SK-N-SH (cell line): Measurements from ENCODE around the gene GNAS-AS1. TPM values are rescaled to one million over a fixed set of nuclear protein-coding genes. Genes with fewer than 3 reads are reported as not detected.

Experiments used
- CTCF ChIA-PET: fragments of 300-600, 350-600 bp; formaldehyde crosslinking; extraction: SDS; loops from one replicate; lab custom pipeline; 2021; lab: Yijun Ruan, JAX
- POLR2A ChIA-PET: fragments of 350-600 bp; sonication (Branson Sonifier 250); formaldehyde crosslinking; extraction: SDS; loops from one replicate; lab custom pipeline; 2020; ENCODE audit warnings: antibody characterized with exemption, inconsistent platforms; lab: Yijun Ruan, JAX
- DNase-seq: peaks from one replicate; pipeline ENCODE4 v3.0.0; 2012
- H2AFZ ChIP-seq: fragments of 200-600 bp; sonication (generic); 2 replicates; pipeline ENCODE4 v1.8.1; 2016; ENCODE audit warnings: antibody characterized with exemption, mild to moderate bottlenecking, low read depth
- H3F3A ChIP-seq: fragments of 200-600 bp; sonication (generic); replicated peaks from 2 replicates; pipeline ENCODE3; 2016; ENCODE audit warnings: antibody characterized with exemption, mild to moderate bottlenecking; ENCODE audit not compliant: insufficient read depth
- H3K27ac ChIP-seq, 2 experiments: fragments of 200-500 bp in 1 of 2; fragments of 200-600 bp in 1 of 2; sonication (Bioruptor generic) in 1 of 2; sonication (generic), shearing (Covaris generic) in 1 of 2; 2 replicates each; pipeline versions ENCODE4 v1.5.1 to v1.6.1; 2014 to 2016; ENCODE audit warnings: low read depth in 2 of 2, inconsistent platforms in 1 of 2, low read length in 1 of 2, mild to moderate bottlenecking in 1 of 2, mixed read lengths in 1 of 2
- H3K27me3 ChIP-seq: fragments of 200-600 bp; sonication (generic), shearing (Covaris generic); 2 replicates; pipeline ENCODE4 v1.6.1; 2016; ENCODE audit warnings: mixed run types; ENCODE audit not compliant: insufficient read depth
- H3K36me3 ChIP-seq, 2 experiments: fragments of 200-500 bp in 1 of 2; fragments of 200-600 bp in 1 of 2; sonication (Bioruptor generic) in 1 of 2; sonication (generic) in 1 of 2; replicated peaks in 1 of 2; 2 replicates each; pipeline versions ENCODE3 to v1.5.1; 2014 to 2016; ENCODE audit warnings: low read length in 1 of 2, mild to moderate bottlenecking in 1 of 2; ENCODE audit not compliant: insufficient read depth in 2 of 2, control insufficient read depth in 1 of 2
- H3K4me1 ChIP-seq, 2 experiments: fragments of 200-500 bp in 1 of 2; fragments of 200-600 bp in 1 of 2; sonication (Bioruptor generic) in 1 of 2; sonication (generic), shearing (Covaris generic) in 1 of 2; 2 replicates each; pipeline versions ENCODE4 v1.5.1 to v1.6.1; 2014 to 2016; ENCODE audit warnings: low read depth in 1 of 2, low read length in 1 of 2, mixed run types in 1 of 2; ENCODE audit not compliant: insufficient read depth in 2 of 2, control insufficient read depth in 1 of 2
- H3K4me2 ChIP-seq: fragments of 200-600 bp; sonication (generic), shearing (Covaris generic); 2 replicates; pipeline ENCODE4 v1.6.1; 2017; ENCODE audit warnings: mixed run types
- H3K4me3 ChIP-seq, 2 experiments: fragments of 200-500 bp in 1 of 2; fragments of 200-600 bp in 1 of 2; sonication (Bioruptor generic) in 1 of 2; sonication (generic), shearing (Covaris generic) in 1 of 2; 2 replicates each; pipeline versions ENCODE4 v1.5.1 to v1.8.1; 2014 to 2016; ENCODE audit warnings: low read depth in 2 of 2, inconsistent platforms in 1 of 2, low read length in 1 of 2, mild to moderate bottlenecking in 1 of 2, mixed read lengths in 1 of 2, moderate library complexity in 1 of 2
- H3K79me2 ChIP-seq: fragments of 200-600 bp; sonication (generic); 2 replicates; pipeline ENCODE4 v1.8.1; 2017; ENCODE audit warnings: mild to moderate bottlenecking; ENCODE audit not compliant: insufficient read depth
- H3K9ac ChIP-seq: fragments of 200-600 bp; sonication (generic); 2 replicates; pipeline ENCODE4 v1.6.1; 2017; ENCODE audit warnings: mixed run types
- H3K9me2 ChIP-seq: fragments of 200-600 bp; sonication (generic); 2 replicates; pipeline ENCODE4 v1.6.1; 2017; ENCODE audit warnings: mixed run types
- H3K9me3 ChIP-seq: fragments of 200-600 bp; sonication (generic); 2 replicates; pipeline ENCODE4 v1.6.1; 2017; ENCODE audit warnings: mixed run types, mild to moderate bottlenecking, moderate library complexity
- H4K20me1 ChIP-seq: fragments of 200-600 bp; sonication (generic); 2 replicates; pipeline ENCODE4 v1.6.1; 2017; ENCODE audit warnings: mild to moderate bottlenecking, mixed run types; ENCODE audit not compliant: insufficient read depth
- CTCF ChIP-seq: fragments of 200-600 bp; sonication (generic); IDR thresholded peaks from 2 replicates; pipeline ENCODE4 v1.6.1; 2017; ENCODE audit warnings: antibody characterized with exemption, mild to moderate bottlenecking, moderate library complexity
- EP300 ChIP-seq, 2 experiments: IDR thresholded peaks; 2 replicates each; pipeline versions ENCODE4 v1.4.0 to v1.6.1; 2012; ENCODE audit warnings: borderline replicate concordance in 1 of 2, low read depth in 1 of 2, low read length in 1 of 2
- EZH2phosphoT487 ChIP-seq: fragments of 200-600 bp; sonication (generic); IDR thresholded peaks from 2 replicates; pipeline ENCODE4 v1.6.1; 2017; ENCODE audit warnings: low read depth, mixed run types, mild to moderate bottlenecking, antibody characterized with exemption, moderate library complexity, borderline replicate concordance
- FOXJ3 ChIP-seq: sonication (generic); formaldehyde crosslinking; IDR thresholded peaks from 2 replicates; pipeline ENCODE4 v1.5.1; 2020; ENCODE audit warnings: mild to moderate bottlenecking, missing genetic modification reagents
- GATA2 ChIP-seq: sonication (generic); formaldehyde crosslinking; IDR thresholded peaks from 2 replicates; pipeline ENCODE4 v1.5.0; 2020; ENCODE audit warnings: mild to moderate bottlenecking, missing genetic modification reagents
- IRF3 ChIP-seq: fragments of 150-350 bp; IDR thresholded peaks from 2 replicates; pipeline ENCODE4 v1.6.1; 2016; ENCODE audit warnings: mild to moderate bottlenecking, low read depth, low read length
- JUND ChIP-seq: IDR thresholded peaks from 2 replicates; pipeline ENCODE4 v1.4.0; 2012
- MEF2A ChIP-seq: IDR thresholded peaks from 2 replicates; pipeline ENCODE4 v1.4.0; 2012; ENCODE audit warnings: low read depth, borderline replicate concordance
- MXI1 ChIP-seq: IDR thresholded peaks from 2 replicates; pipeline ENCODE4 v1.6.1; 2012; ENCODE audit warnings: mild to moderate bottlenecking, low read depth, low read length, improper control_type of control experiment
- NFIC ChIP-seq: IDR thresholded peaks from 2 replicates; pipeline ENCODE4 v1.4.0; 2012; ENCODE audit warnings: borderline replicate concordance
- NRF1 ChIP-seq: IDR thresholded peaks from 2 replicates; pipeline ENCODE4 v1.6.1; 2012; ENCODE audit warnings: low read depth, mild to moderate bottlenecking, low read length
- POLR2AphosphoS5 ChIP-seq: IDR thresholded peaks from 2 replicates; pipeline ENCODE4 v1.6.1; 2012; ENCODE audit warnings: low read depth, low read length
- RAD21 ChIP-seq: IDR thresholded peaks from 2 replicates; pipeline ENCODE4 v1.6.1; 2012; ENCODE audit warnings: mild to moderate bottlenecking, low read length
- REST ChIP-seq: IDR thresholded peaks from 2 replicates; pipeline ENCODE4 v1.6.1; 2012; ENCODE audit warnings: mild to moderate bottlenecking, low read depth, low read length, moderate library complexity
- SIN3A ChIP-seq: IDR thresholded peaks from 2 replicates; pipeline ENCODE4 v1.6.1; 2012; ENCODE audit warnings: low read depth, mild to moderate bottlenecking, low read length, moderate library complexity, borderline replicate concordance
- ZBTB33 ChIP-seq: IDR thresholded peaks from 2 replicates; pipeline ENCODE4 v1.4.0; 2012; ENCODE audit warnings: low read depth, borderline replicate concordance
- WGBS: methylation state at CpG from one replicate; pipeline ENCODE4 v1.1.6; 2017; ENCODE audit warnings: low lambda C conversion rate; 5-methylcytosine and 5-hydroxymethylcytosine counted together
- polyA plus RNA-seq, 3 experiments: library from polyadenylated mRNA; depleted of rRNA; stranded (reverse); fragments of >200 nt; gene quantifications; 2 replicates each; pipeline ENCODE4 v1.2.3, GENCODE V29; 2012

The GNAS-AS1 gene
- polyA plus RNA-seq, 1 of the 3 experiments (the other 2 are of a cell fraction) = 1.5 TPM

GRCh38 chr20:58883241-58883691 is 32.6 kb upstream of the GNAS-AS1 start:
- CTCF ChIA-PET = interaction anchor here (0.7 to 2.0 kb wide), 6 partner anchors 13 to 572 kb away, joined by 3 to 7 read pairs (median 4); no protein-coding TSS in a partner anchor
- H2AFZ ChIP-seq = no peak overlapping the region
- TF ChIP-seq FOXJ3 (CRISPR knock-in tag) (no peak), REST (no peak), IRF3 (no peak), MEF2A (no peak), NFIC (no peak), ZBTB33 (no peak), NRF1 (no peak), EZH2phosphoT487 (no peak), GATA2 (CRISPR knock-in tag) (no peak), CTCF (no peak), EP300 (IDR thresholded peaks at IDR 0.05; ENCODE audit: borderline replicate concordance in 1 of 2, low read depth in 1 of 2, low read length in 1 of 2) (no peak), MXI1 (no peak), SIN3A (no peak), JUND (no peak), POLR2AphosphoS5 (no peak), RAD21 (no peak)

More at GRCh38 chr20:58883241-58883691, 32.6 kb upstream of the GNAS-AS1 start:
- Histone ChIP-seq H3K27ac (peak overlapping the region; percentile 4 to 73; a peak in 2 of 4 replicates), H3K4me2 (no peak overlapping the region), H3K9me2 (no peaks in the 10 kb centered on the region), H4K20me1 (no peaks in the 10 kb centered on the region), H3K4me1 (peaks cover 3 to 36% of the 10 kb centered on the region in 2 experiments; a peak in 3 of 4 replicates), H3K9ac (no peak overlapping the region), H3K9me3 (no peaks in the 10 kb centered on the region), H3F3A (peaks cover 3% of the 10 kb centered on the region), H3K79me2 (peaks cover 3% of the 10 kb centered on the region; the same call in 1 of the 2 replicates), H3K36me3 (peaks cover 0 to 9% of the 10 kb centered on the region in 2 experiments), H3K4me3 (no peak overlapping the region), H3K27me3 (no peaks in the 10 kb centered on the region)
- WGBS = 75% methylated on average over 9 of the region's 9 CpGs
- POLR2A ChIA-PET = interaction anchor here (1.0 kb wide), 1 partner anchor 149 kb away, joined by 3 read pairs; the partner anchor contains the start of gene ATP5F1E
- no peak for DNase-seq
